Testis (tissue), 2 donors: ENCODE measurements around the gene C22orf23.

ENCODE experiments used
- POLR2A ChIP-seq: fragments of 450-650 bp; IDR thresholded peaks from one replicate; pipeline ENCODE4 v1.6.1; 2017; ENCODE audit warnings: antibody characterized with exemption, mild to moderate bottlenecking, moderate library complexity
- TF ChIP-seq, protein P1 (sequence below), 3 experiments: fragments of 450-650 bp in 2 of 3; fragments of 200-600 bp in 1 of 3; sonication (generic) in 1 of 3; IDR thresholded peaks; one replicate each; pipeline ENCODE4 v1.5.1; 2016 to 2019; ENCODE audit warnings: antibody characterized with exemption in 3 of 3, mild to moderate bottlenecking in 2 of 3, moderate library complexity in 1 of 3

DNA sequence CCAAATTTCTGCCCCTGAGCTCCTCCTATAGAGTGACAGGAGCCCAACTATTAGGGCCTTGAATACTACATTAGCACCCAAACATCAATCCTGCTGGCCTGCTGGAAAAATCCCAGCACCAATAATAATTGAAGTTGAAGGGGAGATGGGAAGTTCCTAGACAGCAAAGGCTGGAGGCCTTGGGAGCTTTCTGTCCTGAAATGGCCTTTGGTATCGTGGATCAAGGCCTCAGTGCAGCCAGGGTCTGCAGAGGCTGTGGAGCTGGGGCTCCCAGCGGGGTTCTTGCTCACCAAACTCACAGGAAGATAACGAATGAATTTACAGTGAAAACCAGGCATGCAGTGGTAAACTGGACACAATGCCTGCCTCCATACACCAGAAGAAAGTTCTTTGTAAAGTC, 56.5 kb downstream of the C22orf23 start:
- TF ChIP-seq, protein P1, sequence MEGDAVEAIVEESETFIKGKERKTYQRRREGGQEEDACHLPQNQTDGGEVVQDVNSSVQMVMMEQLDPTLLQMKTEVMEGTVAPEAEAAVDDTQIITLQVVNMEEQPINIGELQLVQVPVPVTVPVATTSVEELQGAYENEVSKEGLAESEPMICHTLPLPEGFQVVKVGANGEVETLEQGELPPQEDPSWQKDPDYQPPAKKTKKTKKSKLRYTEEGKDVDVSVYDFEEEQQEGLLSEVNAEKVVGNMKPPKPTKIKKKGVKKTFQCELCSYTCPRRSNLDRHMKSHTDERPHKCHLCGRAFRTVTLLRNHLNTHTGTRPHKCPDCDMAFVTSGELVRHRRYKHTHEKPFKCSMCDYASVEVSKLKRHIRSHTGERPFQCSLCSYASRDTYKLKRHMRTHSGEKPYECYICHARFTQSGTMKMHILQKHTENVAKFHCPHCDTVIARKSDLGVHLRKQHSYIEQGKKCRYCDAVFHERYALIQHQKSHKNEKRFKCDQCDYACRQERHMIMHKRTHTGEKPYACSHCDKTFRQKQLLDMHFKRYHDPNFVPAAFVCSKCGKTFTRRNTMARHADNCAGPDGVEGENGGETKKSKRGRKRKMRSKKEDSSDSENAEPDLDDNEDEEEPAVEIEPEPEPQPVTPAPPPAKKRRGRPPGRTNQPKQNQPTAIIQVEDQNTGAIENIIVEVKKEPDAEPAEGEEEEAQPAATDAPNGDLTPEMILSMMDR (IDR thresholded peaks at IDR 0.05), result no peak
- TF ChIP-seq POLR2A, result no peak
